ENCODE results near the gene RASGRP2. TPM values are rescaled to one million over a fixed set of nuclear protein-coding genes. Genes with fewer than 3 reads are reported as not detected.

The RASGRP2 gene
- total and polyA plus RNA-seq, 7 experiments from 2014 or later, result 197 to 697 (median 577) TPM

DNA sequence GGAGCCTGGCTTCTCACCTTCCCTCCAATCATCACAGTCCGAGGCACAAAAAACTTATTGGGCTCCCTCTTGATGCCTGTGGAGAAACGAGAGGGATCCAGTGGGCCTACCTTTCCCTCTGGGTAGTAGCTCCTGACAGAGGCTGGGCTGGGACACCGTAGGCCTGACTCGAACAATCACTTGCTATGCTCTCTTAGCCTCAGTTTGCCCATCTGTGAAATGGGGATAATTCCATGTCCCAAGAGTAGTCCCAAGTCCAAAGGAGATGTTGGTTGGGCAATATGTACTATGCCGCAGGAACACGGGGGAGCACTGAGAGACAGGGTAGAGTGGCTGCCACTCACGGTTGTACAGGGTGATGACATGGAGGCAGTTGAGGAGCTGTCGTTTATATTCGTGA, 7.6 kb upstream of the RASGRP2 start:
- ChIA-PET POLR2A (interaction anchor here (0.6 to 39.7 kb wide), 3 partner anchors 1 to 524 kb away, joined by 3 to 1956 read pairs (median 1956); partner anchors contain the start of genes PYGM, RASGRP2 and SF1), CTCF (interaction anchor here (1.0 to 18.4 kb wide), 2 partner anchors 9 to 17 kb away, joined by 4 to 305 read pairs; partner anchors contain the start of gene PYGM)
- H3K4me1 ChIP-seq (ENCODE audit: control insufficient read depth in 2 of 2, insufficient read depth in 2 of 2, low read length in 2 of 2), result peaks cover 2 to 7% of the 10 kb centered on the region in 2 donors
- no peaks in the 10 kb centered on the region for H3K27me3 ChIP-seq (ENCODE audit: control insufficient read depth in 2 of 2, insufficient read depth in 2 of 2, low read length in 2 of 2)
- H3K9me3 ChIP-seq (ENCODE audit: control insufficient read depth in 2 of 3, low read length in 3 of 3), result no peaks in the 10 kb centered on the region
- no peaks in the 10 kb centered on the region for H3K9me3 Mint-ChIP-seq
- DNase-seq, result no peak
- peaks cover 4 to 24% (median 9%) of the 10 kb centered on the region in 5 donors for H3K36me3 Mint-ChIP-seq
- H3K36me3 ChIP-seq (ENCODE audit: control insufficient read depth in 2 of 3, insufficient read depth in 3 of 3, low read length in 3 of 3), result peaks cover 0 to 37% (median 0%) of the 10 kb centered on the region in 3 experiments
- H3K27ac ChIP-seq (ENCODE audit: low read depth, low read length), result no peak overlapping the region
- H3K4me3 Mint-ChIP-seq, result no peak overlapping the region
- no peak overlapping the region for H3K4me3 ChIP-seq (ENCODE audit: low read length)
- no peak for ATAC-seq
- intact Hi-C loops (cut with micrococcal nuclease), result no loop called here
- H3K4me1 Mint-ChIP-seq, result peaks cover 9 to 44% (median 36%) of the 10 kb centered on the region in 7 donors
- H3K27ac Mint-ChIP-seq, result peak overlapping the region in 2 of 9 donors; percentile 7 to 25
- no peaks in the 10 kb centered on the region for H3K27me3 Mint-ChIP-seq

DNA sequence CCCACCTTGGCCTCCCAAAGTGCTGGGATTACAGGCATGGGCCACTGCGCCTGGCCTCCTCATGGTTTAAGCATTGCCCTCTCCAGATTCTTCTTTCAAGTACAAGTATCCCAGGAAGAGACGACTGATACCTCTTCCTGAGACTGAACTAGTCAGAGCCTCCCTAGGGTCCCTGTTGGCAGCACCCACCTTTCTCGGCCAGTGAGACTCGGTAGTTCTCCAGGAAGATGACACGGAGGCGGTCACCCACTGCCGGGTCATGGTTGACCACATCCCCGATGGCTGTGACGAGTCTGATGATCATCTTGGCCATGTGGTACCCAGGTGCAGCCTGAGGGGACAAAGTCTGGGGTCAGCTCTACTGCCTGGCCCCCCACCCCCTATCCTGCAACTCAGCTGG, 7.2 kb upstream of the RASGRP2 start:
- Mint-ChIP-seq H3K27me3 (no peaks in the 10 kb centered on the region), H3K4me3 (peak overlapping the region in 1 of 10 donors; percentile 51), H3K9me3 (no peaks in the 10 kb centered on the region), H3K4me1 (peaks cover 9 to 48% (median 41%) of the 10 kb centered on the region in 7 donors), H3K27ac (peak overlapping the region in 7 of 9 donors; percentile 54 to 90 (median 80)), H3K36me3 (peaks cover 4 to 24% (median 9%) of the 10 kb centered on the region in 5 donors)
- intact Hi-C loops (cut with micrococcal nuclease), result no loop called here
- Histone ChIP-seq H3K27ac (ENCODE audit: low read depth, low read length) (no peak overlapping the region), H3K4me1 (ENCODE audit: control insufficient read depth in 2 of 2, insufficient read depth in 2 of 2, low read length in 2 of 2) (peaks cover 6 to 7% of the 10 kb centered on the region in 2 donors), H3K36me3 (ENCODE audit: control insufficient read depth in 2 of 3, insufficient read depth in 3 of 3, low read length in 3 of 3) (peaks cover 0 to 37% (median 0%) of the 10 kb centered on the region in 3 experiments), H3K27me3 (ENCODE audit: control insufficient read depth in 2 of 2, insufficient read depth in 2 of 2, low read length in 2 of 2) (no peaks in the 10 kb centered on the region), H3K9me3 (ENCODE audit: control insufficient read depth in 2 of 3, low read length in 3 of 3) (no peaks in the 10 kb centered on the region), H3K4me3 (ENCODE audit: low read length) (no peak overlapping the region)
- ChIA-PET POLR2A (interaction anchor here (30.7 to 39.7 kb wide), 2 partner anchors 1 to 14 kb away, joined by 1956 read pairs; partner anchors contain the start of genes PYGM, RASGRP2 and SF1), CTCF (interaction anchor here (1.0 to 18.4 kb wide), 3 partner anchors 9 to 31 kb away, joined by 4 to 305 read pairs (median 4); partner anchors contain the start of gene PYGM)
- peak; percentile 30 for ATAC-seq
- no peak for DNase-seq

DNA sequence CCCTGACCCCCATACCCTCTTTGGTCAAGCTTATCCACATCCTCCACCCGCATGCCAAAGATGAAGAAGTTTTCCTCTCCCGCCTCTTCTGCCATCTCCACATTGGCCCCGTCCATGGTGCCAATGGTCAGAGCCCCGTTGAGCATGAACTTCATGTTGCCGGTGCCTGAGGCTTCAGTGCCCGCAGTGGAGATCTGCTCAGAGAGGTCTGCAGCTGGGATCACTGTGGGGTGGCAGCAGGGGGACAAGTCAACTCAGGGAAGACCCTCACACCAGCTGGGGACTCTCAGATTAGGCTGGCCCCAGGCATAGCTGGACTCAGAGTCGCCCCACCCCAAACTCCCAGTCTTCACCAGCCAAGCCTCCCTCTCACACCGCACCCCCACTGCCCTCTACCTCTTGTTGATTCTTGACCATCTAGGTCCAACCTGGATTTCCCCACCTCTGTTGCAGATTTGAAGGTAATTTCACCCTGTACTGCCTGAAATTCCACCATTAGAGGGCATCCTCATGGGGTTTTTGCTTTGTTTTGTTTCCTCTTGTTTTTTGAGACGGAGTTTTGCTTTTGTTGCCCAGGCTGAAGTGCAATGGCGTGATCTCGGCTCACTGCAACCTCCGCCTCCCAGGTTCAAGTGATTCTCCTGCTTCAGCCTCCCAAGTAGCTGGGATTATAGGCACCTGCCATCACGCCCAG, 6.6 kb upstream of the RASGRP2 start:
- peaks cover 7 to 9% of the 10 kb centered on the region in 2 donors for H3K4me1 ChIP-seq (ENCODE audit: control insufficient read depth in 2 of 2, insufficient read depth in 2 of 2, low read length in 2 of 2)
- peaks cover 0 to 37% (median 0%) of the 10 kb centered on the region in 3 experiments for H3K36me3 ChIP-seq (ENCODE audit: control insufficient read depth in 2 of 3, insufficient read depth in 3 of 3, low read length in 3 of 3)
- intact Hi-C loops (cut with micrococcal nuclease), result no loop called here
- H3K27ac ChIP-seq (ENCODE audit: low read depth, low read length), result no peak overlapping the region
- ChIA-PET POLR2A (interaction anchor here (0.5 to 39.7 kb wide), 3 partner anchors 2 to 353 kb away, joined by 3 to 1956 read pairs (median 1956); partner anchors contain the start of genes PYGM, RASGRP2 and SF1), CTCF (interaction anchor here (0.7 to 18.4 kb wide), 3 partner anchors 9 to 32 kb away, joined by 4 to 305 read pairs (median 4); partner anchors contain the start of gene PYGM)
- Mint-ChIP-seq H3K4me1 (peaks cover 9 to 50% (median 41%) of the 10 kb centered on the region in 7 donors), H3K9me3 (no peaks in the 10 kb centered on the region), H3K4me3 (peak overlapping the region in 6 of 10 donors; percentile 18 to 51 (median 21)), H3K27ac (peak overlapping the region; percentile 54 to 90 (median 81)), H3K27me3 (no peaks in the 10 kb centered on the region), H3K36me3 (peaks cover 4 to 24% (median 9%) of the 10 kb centered on the region in 5 donors)
- no peaks in the 10 kb centered on the region for H3K27me3 ChIP-seq (ENCODE audit: control insufficient read depth in 2 of 2, insufficient read depth in 2 of 2, low read length in 2 of 2)
- no peak overlapping the region for H3K4me3 ChIP-seq (ENCODE audit: low read length)
- no peaks in the 10 kb centered on the region for H3K9me3 ChIP-seq (ENCODE audit: control insufficient read depth in 2 of 3, low read length in 3 of 3)
- ATAC-seq (no peak), DNase-seq (peak in 2 of 9 donors; percentile 47 to 55)

DNA sequence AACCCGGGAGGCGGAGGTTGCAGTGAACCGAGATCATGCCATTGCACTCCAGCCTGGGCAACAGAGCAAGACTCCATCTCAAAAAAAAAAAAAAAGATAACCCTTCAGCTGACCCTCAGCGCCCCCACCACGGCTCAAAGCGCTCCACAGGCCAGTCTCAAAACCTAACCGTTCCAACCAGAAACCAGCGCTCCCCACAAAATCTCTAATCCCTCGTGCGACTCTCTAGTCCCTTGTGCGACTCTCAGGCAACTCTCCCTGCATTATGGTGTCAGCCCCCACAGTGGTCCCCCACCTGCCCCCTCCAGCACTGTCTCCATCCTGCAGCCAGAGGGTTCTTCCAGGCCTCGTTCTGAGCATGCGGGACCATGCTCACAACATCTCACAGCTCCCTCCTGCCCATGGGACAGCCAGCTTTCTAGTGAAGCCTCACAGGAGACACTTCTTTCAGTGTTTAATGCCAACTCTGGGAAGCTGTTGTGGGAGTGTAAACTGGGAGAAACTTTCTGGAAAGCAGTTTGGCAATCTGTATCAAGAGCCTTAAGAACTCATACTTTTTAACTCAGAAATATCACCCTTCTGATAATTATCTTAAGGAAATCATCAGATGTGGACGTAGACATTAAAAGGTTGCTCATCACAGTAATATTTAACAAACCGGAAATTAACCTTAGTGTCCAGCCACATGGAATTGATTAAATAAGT, 4.2 kb upstream of the RASGRP2 start:
- Mint-ChIP-seq H3K27ac (peak overlapping the region; percentile 21 to 100 (median 83)), H3K36me3 (peaks cover 4 to 21% (median 14%) of the 10 kb centered on the region in 5 donors), H3K9me3 (peaks cover 0 to 5% (median 0%) of the 10 kb centered on the region in 11 donors), H3K27me3 (no peaks in the 10 kb centered on the region), H3K4me3 (peak overlapping the region in 4 of 10 donors; percentile 48 to 75 (median 53)), H3K4me1 (peaks cover 9 to 48% (median 42%) of the 10 kb centered on the region in 7 donors)
- no peak overlapping the region for H3K27ac ChIP-seq (ENCODE audit: low read depth, low read length)
- no peaks in the 10 kb centered on the region for H3K27me3 ChIP-seq (ENCODE audit: control insufficient read depth in 2 of 2, insufficient read depth in 2 of 2, low read length in 2 of 2)
- ChIA-PET CTCF (interaction anchor here (18.4 kb wide), 1 partner anchor 20 kb away, joined by 305 read pairs; the partner anchor contains the start of gene PYGM), POLR2A (interaction anchor here (1.9 to 39.7 kb wide), 3 partner anchors 17 to 53 kb away, joined by 7 to 1956 read pairs (median 57); partner anchors contain the start of genes MAP4K2, PYGM and SF1)
- no peak for DNase-seq
- intact Hi-C loops (cut with micrococcal nuclease), result loop anchor here in 1 of 2 donors (5.0 to 10.0 kb wide), 2 partner anchors 367 to 506 kb away; partner anchors contain the start of genes FKBP2, TM7SF2 and ZNHIT2
- ATAC-seq, result no peak
- H3K4me3 ChIP-seq (ENCODE audit: low read length), result no peak overlapping the region
- H3K4me1 ChIP-seq (ENCODE audit: control insufficient read depth in 2 of 2, insufficient read depth in 2 of 2, low read length in 2 of 2), result peaks cover 7 to 9% of the 10 kb centered on the region in 2 donors
- no peaks in the 10 kb centered on the region for H3K9me3 ChIP-seq (ENCODE audit: control insufficient read depth in 2 of 3, low read length in 3 of 3)
- H3K36me3 ChIP-seq (ENCODE audit: control insufficient read depth in 2 of 3, insufficient read depth in 3 of 3, low read length in 3 of 3), result peaks cover 0 to 32% (median 0%) of the 10 kb centered on the region in 3 experiments

DNA sequence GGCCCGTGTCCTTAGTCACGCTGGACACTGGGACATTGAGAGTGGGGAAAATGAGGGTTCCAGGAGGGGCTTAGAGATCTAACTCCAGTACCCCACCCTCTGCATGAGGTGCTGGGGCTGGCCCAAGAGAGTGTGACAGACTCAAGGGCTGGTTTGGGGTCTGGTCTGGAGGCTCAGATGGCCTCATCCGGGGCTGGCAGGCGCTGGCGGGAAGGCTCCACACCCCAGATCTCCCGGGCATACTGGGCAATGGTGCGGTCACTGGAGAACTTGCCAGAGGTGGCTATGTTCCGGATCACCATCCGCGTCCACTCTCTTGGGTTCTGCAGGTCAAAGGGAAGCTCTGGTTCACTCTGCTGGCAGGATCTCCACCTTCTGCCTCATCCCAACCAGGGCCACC, 2.5 kb upstream of the RASGRP2 start:
- ATAC-seq, result no peak
- peak overlapping the region; percentile 76 to 100 (median 94) for H3K27ac Mint-ChIP-seq
- peak overlapping the region; percentile 23 to 99 (median 76) for H3K4me3 Mint-ChIP-seq
- peak overlapping the region; percentile 97 for H3K27ac ChIP-seq (ENCODE audit: low read depth, low read length)
- intact Hi-C loops (cut with micrococcal nuclease), result loop anchor here in 1 of 2 donors (5.0 to 10.0 kb wide), 2 partner anchors 368 to 504 kb away; partner anchors contain the start of genes FKBP2, TM7SF2 and ZNHIT2
- no peaks in the 10 kb centered on the region for H3K27me3 ChIP-seq (ENCODE audit: control insufficient read depth in 2 of 2, insufficient read depth in 2 of 2, low read length in 2 of 2)
- peaks cover 0 to 5% (median 0%) of the 10 kb centered on the region in 11 donors for H3K9me3 Mint-ChIP-seq
- peaks cover 14 to 42% (median 34%) of the 10 kb centered on the region in 7 donors for H3K4me1 Mint-ChIP-seq
- POLR2A ChIA-PET, result interaction anchor here (0.9 to 39.7 kb wide), 4 partner anchors 19 to 55 kb away, joined by 3 to 1956 read pairs (median 32); partner anchors contain the start of genes MAP4K2, PYGM and SF1
- no peak for DNase-seq
- peaks cover 0 to 26% (median 0%) of the 10 kb centered on the region in 3 experiments for H3K36me3 ChIP-seq (ENCODE audit: control insufficient read depth in 2 of 3, insufficient read depth in 3 of 3, low read length in 3 of 3)
- H3K9me3 ChIP-seq (ENCODE audit: control insufficient read depth in 2 of 3, low read length in 3 of 3), result no peaks in the 10 kb centered on the region
- H3K4me1 ChIP-seq (ENCODE audit: control insufficient read depth in 2 of 2, insufficient read depth in 2 of 2, low read length in 2 of 2), result peaks cover 9 to 17% of the 10 kb centered on the region in 2 donors
- H3K27me3 Mint-ChIP-seq, result no peaks in the 10 kb centered on the region
- H3K36me3 Mint-ChIP-seq, result peaks cover under 1 to 14% (median 5%) of the 10 kb centered on the region in 5 donors
- CTCF ChIA-PET, result interaction anchor here (1.0 to 18.4 kb wide), 2 partner anchors 22 to 32 kb away, joined by 4 to 305 read pairs; partner anchors contain the start of gene PYGM
- H3K4me3 ChIP-seq (ENCODE audit: low read length), result peak overlapping the region; percentile 68
